ENCODE measurements around the gene AMOTL2.

AMOTL2 gene

DNA sequence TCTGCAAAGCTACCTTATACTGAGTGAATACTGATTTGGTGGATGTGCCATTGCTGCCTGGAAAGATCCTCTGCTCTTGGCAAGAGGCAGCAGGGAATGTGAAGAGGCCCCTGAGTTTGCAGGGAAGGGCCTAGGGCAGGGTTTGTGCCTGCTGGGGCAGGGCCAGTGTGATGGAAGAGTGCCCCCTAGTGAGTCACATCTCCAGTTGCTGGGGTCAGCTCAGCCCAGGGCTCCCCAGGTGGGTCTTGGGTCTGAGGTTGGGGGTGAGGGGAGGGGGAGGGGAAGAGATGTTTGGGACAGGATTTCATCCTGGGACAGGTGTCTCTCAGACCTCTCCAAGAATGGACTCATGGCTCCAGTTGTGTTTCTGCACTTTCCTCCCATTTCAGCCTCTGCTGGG lies 4.1 kb upstream of the AMOTL2 start:
- DNase-seq, result no peak

DNA sequence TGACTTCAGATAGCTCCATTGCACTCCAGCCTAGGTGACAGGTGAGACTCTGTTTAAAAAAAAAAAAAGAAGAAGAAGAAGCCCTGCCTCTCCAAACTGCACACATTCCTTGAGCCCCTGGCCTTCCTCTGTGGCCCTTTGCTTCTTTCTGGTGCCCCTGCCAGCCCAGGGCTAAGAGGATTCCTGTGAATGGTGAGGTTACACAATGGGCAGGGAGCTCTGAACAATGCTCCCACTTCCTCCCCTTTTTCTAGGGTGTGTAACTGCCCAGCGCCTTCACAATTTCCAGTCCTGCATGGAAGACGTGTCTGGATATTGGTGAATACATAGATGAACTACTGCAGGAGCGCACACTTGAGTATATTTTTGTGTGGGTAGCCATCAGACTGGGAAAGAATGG lies 3.6 kb upstream of the AMOTL2 start:
- DNase-seq, result no peak

- DNase-seq, result no peak
These were observed 2.7 kb upstream of the AMOTL2 start for GRCh38 chr3:134376786-134377426.

GRCh38 chr3:134376385-134376765 lies 2.1 kb upstream of the AMOTL2 start:
- no peak for DNase-seq

DNA sequence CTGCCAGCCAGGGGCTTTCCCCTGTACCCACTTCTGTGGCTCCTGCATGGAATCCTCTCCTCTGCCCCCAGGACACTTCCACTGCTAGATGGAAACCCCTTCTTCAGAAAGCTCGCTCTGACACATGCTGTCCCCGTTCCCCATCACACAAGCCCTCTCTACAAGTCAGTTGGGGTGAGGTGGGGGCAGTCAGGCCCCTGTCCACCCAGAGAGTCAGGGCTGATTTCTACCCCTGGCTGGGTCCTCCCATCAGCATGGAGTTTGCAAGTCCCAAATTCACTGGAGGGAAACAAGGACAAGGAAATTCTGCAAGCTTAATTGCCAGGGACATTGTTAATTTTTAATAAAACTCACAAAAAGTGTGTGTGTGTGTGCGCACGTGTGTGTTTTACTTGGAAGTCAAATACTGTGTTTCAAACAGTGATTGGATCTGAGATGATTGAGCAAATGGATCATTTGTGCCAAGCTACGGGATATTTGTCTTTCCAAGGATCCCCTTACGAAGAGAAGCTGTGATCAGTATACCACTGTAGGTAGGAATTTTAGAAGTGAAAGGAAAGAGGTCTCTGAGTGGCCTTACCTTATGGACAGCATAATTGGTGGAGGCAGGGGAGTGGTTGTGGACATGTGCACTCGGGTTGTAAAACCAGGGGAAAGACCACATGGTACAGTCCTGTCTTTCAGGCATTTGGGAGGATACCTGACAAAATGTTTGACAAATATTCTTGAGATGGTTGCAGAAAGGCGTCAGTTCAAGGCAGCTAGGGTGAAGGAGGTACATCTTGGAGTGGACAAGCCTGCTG lies 1.5 kb upstream of the AMOTL2 start:
- no peak for DNase-seq

DNA sequence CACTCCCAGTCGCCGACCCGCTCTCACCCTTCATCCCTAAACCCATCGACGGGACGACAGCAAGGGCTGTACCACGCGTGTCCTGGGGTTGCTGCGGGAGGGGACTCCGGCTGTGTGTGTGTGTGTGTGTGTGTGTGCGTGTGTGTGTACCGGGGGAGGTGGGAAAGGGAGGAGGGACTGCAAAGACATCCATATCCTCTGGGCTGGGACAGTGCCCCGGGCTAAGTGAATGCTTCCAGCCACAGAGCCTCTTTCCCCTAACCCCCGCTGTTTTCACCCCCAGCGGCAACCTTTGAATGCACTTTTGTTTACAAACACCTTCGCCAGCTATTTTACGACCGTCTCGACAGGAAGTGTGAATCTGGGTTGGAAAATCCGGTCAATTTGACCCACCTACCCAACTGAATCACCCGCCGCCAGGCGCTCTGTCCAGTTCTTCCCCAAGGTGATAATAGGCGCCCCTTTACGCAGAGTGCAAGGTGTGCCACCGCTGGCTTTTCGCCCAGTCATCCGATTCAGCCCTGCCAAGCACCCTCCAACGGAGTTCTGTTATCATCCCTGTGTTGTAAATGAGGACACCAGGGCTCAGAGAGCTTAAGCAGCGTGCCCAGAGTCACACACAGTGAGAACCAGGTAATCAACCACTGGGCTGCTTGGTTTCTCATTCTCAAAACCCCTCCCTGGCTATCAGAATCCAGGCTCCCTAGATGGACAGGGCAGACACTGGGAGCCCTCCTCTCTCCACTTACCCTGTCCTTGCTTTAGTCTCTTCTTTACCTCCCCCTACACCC lies 739 bp upstream of the AMOTL2 start:
- DNase-seq, result no peak

DNA sequence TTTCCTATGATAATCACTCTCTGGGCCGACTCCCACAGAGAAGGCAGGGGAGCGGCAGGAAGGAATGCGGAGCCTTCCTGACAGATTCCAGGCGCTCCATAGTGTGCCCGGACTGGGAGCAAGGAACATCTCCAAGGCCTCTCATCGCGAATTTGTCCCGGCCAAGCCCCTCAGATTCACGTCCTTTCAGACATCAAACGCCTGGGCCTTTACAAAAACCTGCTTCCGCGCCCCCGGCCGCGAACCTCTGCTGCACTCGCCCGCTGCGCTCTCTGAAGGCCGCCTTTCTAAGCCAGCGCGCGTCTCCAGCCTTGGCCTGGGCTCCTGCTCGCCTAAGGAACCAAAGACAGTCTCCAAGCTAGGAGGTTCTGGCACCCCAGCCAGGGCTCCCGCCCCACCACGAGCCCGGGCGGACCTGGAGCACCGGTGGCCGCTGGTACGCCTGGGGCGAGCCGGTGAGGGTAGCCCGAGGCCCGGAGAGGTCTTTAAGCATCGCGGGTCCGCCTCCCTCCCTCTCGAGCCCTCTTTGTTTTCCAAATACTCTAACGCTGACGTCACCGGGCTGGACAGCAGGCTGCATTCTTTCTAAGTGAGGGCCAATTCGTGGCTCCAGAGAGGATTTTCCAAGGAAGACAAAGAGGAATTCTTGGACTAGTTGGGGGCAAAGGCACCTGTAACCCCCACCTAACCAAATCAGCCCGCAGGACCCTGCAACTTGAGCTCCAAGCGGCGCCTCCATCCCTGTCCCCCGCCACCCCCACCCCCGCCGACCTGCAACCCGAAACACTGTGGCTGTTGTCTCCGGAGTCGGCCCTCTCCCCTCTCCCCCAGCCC lies 759 bp downstream of the AMOTL2 start:
- DNase-seq, result no peak

- DNase-seq, result no peak
These were observed 1.6 kb downstream of the AMOTL2 start for GRCh38 chr3:134372396-134373270.

GRCh38 chr3:134371542-134372324 lies 2.5 kb downstream of the AMOTL2 start:
- DNase-seq, result no peak

DNA sequence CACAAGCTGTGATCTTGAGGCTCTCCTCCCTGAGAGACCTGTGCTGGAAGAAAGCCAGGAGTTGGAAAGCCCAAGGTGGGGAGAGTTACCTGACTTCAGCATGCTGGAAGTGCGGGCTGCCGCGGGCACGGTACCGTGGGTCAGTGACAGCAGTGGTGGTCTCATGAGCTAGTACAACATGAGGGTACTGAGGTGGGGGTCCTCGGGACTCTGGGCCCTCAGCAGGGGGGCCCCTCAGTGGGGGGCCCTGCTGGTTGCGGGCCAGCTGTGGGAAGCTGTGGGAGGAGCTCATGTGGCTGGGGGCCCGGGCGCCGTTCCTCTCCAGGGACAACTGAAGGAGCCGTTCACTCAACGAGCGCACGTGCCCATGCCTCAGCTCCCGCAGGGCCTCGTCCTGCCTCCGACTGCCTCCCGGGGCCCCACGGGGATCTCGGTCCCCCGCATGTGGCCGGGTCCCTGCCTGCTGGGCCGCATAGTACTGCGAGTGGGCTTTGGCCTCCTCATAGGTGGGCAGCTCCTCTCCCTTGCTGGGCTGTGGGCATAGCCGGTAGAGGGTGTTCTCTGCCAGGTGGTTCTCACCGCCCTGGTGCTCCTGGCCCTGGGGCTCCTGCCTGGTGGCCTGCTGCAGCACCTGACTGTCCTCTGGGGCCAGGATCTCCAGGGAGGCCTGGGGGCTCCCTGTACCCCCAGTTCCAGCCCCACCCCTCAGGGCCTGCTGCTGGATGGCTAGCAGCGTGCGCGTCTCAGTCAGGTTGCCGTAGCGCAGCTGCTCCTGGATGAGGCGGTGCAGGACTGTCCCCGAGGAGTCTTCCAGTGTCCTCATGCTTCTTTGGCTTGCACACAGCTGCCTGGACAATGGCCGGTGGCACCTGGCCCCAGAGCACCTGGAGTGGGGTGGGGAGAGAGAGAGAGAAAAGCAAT lies 3.4 kb downstream of the AMOTL2 start:
- no peak for DNase-seq

- DNase-seq, result no peak
These were observed 4.2 kb downstream of the AMOTL2 start for GRCh38 chr3:134369861-134370596.

DNA sequence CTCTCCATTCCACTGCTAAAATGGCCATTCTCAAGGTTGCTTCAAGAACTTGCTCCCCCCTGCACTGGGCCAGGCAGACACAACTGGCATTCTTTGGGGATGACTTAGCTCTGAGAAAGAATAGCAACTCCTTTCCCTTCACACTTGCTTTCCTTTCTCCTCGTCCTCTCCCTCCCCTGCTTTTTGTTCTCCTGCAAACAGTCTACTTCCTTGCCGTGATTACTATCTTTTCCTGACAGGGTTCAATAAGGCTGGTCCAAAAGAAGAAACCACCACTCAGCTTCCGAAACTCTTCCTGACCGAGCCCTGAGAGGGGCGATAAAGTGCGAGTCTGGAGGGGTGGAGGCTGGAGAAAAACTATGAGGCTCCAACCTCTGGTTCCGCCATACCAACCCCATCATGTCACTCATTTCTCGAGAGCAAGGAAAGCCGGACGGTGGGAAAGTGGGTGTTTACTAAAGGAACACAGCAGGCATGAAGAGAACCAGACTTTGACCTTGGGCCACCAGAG lies 5.0 kb downstream of the AMOTL2 start:
- no peak for DNase-seq

GRCh38 chr3:134368751-134369105 lies 5.5 kb downstream of the AMOTL2 start:
- no peak for DNase-seq

GRCh38 chr3:134367869-134368750 lies 6.1 kb downstream of the AMOTL2 start:
- no peak for DNase-seq

DNA sequence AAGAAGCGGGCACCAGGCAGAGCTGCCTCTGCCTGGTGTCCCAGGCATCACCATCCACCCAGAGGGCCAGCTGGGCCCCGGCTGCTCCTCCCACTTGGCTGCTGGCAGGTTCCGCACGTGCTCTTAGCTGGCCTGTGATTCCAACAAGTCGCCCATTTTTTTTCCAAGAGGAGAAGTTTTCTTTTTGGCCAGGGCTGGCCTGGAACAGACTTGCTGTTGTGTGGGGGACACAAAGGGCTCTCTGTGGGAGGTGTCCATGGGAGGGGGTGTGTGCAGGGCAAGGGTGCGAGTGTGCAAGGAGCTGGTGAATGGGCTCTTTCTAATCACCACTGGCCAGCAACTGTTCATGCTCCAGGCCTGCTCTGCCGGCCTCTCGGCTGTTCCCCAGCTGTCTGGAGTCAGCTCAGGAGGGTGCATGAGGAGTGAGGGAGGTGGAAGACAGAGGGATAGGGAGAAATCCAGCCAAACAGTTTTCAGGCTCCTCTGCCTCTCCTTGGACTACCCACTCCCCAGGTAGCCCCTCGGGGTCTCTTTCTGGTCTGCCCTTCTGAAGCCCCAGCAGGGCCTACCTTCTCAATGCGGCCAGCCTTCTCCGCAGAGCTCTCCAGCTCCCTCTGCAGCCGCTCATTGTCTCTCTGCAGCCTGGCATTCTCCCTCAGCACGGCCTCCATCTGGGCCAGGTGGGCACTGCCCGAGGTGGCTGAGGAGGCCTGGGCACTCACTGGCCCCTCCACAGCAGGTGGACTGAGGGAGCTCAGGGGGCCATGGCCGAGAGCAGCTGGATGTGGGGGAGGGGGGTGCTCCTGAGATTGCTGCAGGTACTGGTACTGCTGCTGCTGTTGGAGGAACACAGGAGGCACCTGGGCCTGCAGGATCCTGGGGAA lies 7.1 kb downstream of the AMOTL2 start:
- DNase-seq, result no peak

- no peak for DNase-seq
These were observed 7.9 kb downstream of the AMOTL2 start for GRCh38 chr3:134366221-134366927.

Data from activated CD4-positive, alpha-beta T cell treated with anti-CD3 and anti-CD28 coated beads, Interleukin-2, amount 50 U/mL, for 4 hours (primary cell).